Eye (tissue), 1 donor: ENCODE data around the gene TMEM175.

Experiments
- DNase-seq: peaks from one replicate; pipeline ENCODE4 v3.0.0-alpha.2; 2015

The TMEM175 gene

GRCh38 chr4:900073-900472, 32.2 kb upstream of the TMEM175 start:
- DNase-seq, result no peak

- DNase-seq, result no peak
Observed at GRCh38 chr4:900721-901120, 31.5 kb upstream of the TMEM175 start.

GRCh38 chr4:901192-901910, 30.9 kb upstream of the TMEM175 start:
- no peak for DNase-seq

- DNase-seq, result no peak
Observed at GRCh38 chr4:903066-904046, 28.9 kb upstream of the TMEM175 start.

- DNase-seq, result no peak
Observed at GRCh38 chr4:905485-906338, 26.5 kb upstream of the TMEM175 start.

- no peak for DNase-seq
Observed at GRCh38 chr4:906339-907102, 25.7 kb upstream of the TMEM175 start.

- DNase-seq, result no peak
Observed at GRCh38 chr4:907103-907400, 25.2 kb upstream of the TMEM175 start.

- no peak for DNase-seq
Observed at GRCh38 chr4:907691-908425, 24.4 kb upstream of the TMEM175 start.

GRCh38 chr4:909131-909571, 23.1 kb upstream of the TMEM175 start:
- no peak for DNase-seq

GRCh38 chr4:909821-910220, 22.4 kb upstream of the TMEM175 start:
- no peak for DNase-seq

- no peak for DNase-seq
Observed at GRCh38 chr4:910366-911091, 21.7 kb upstream of the TMEM175 start.

GRCh38 chr4:911221-911751, 21.0 kb upstream of the TMEM175 start:
- DNase-seq, result no peak

- no peak for DNase-seq
Observed at GRCh38 chr4:911871-912490, 20.3 kb upstream of the TMEM175 start.

GRCh38 chr4:912548-913279, 19.5 kb upstream of the TMEM175 start:
- no peak for DNase-seq

GRCh38 chr4:913280-913618, 19.0 kb upstream of the TMEM175 start:
- no peak for DNase-seq

- DNase-seq, result no peak
Observed at GRCh38 chr4:914531-914930, 17.7 kb upstream of the TMEM175 start.

- no peak for DNase-seq
Observed at GRCh38 chr4:915041-915474, 17.2 kb upstream of the TMEM175 start.

- DNase-seq, result no peak
Observed at GRCh38 chr4:915595-915994, 16.7 kb upstream of the TMEM175 start.

GRCh38 chr4:917466-917865, 14.8 kb upstream of the TMEM175 start:
- no peak for DNase-seq

GRCh38 chr4:917992-918391, 14.3 kb upstream of the TMEM175 start:
- no peak for DNase-seq
